ENCODE data around the gene SORCS2.

The SORCS2 gene

DNA sequence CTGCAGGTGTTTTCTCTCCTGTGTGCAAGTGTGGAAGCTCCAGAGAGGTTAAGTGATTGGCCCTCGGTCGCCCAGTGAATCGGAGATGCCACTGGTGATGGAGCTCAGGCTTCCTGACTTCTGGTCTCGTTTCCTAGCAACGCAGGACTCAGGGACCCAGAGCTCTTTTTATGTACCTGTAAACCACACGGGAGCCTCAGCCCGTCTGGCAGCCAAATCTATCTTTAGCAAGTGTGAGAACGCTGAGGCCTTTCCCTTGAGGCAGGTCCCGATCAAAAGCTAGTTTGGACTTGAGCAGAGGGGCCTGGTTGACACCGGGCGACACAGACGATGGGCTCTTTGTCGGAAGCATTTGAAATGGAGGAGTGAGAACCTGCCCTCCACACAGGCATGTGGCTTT is 116.8 kb downstream of the SORCS2 start:
- DNase-seq (ENCODE audit: low spot score): no peak
- TF ChIP-seq, protein P1, sequence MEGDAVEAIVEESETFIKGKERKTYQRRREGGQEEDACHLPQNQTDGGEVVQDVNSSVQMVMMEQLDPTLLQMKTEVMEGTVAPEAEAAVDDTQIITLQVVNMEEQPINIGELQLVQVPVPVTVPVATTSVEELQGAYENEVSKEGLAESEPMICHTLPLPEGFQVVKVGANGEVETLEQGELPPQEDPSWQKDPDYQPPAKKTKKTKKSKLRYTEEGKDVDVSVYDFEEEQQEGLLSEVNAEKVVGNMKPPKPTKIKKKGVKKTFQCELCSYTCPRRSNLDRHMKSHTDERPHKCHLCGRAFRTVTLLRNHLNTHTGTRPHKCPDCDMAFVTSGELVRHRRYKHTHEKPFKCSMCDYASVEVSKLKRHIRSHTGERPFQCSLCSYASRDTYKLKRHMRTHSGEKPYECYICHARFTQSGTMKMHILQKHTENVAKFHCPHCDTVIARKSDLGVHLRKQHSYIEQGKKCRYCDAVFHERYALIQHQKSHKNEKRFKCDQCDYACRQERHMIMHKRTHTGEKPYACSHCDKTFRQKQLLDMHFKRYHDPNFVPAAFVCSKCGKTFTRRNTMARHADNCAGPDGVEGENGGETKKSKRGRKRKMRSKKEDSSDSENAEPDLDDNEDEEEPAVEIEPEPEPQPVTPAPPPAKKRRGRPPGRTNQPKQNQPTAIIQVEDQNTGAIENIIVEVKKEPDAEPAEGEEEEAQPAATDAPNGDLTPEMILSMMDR (IDR thresholded peaks at IDR 0.05): no peak
- no peak overlapping the region for H3K4me3 ChIP-seq
- no peak overlapping the region for H3K27ac ChIP-seq

DNA sequence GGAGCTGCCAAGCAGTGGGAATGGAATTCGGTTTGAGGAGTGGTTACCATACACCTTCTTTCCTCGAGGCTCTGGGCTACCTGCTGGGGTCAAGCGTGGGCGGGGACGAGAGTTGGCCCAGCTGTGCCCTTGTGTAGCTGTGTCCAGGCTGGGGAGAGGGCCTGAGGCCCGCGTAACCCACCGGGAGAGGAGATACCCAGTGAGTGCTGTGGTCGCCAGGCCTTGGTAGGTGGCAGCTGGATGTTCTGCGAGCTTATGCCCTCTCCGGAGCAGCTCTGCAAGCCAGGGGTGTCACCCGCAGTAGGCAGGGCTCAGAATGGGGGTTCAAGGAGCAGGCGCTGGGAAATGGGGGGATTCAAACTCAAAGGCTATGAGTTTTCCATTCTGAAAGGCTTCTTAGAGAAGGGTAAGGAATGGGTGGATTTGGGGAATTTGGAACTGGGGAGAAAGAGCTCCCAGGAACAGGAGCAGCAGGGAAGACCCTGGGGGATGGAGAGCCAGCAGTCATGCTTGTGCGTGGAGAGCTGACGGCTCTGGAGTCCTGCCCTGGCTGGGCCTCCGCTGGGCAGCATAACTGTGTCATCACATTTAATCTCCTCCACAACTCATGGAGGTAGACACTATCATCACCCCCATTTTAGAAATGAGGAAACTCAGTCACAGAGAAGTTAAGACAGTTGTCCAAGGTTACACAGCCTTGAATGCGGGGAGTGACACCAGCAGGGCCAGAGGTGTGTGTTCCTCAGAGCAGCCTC is 117.5 kb downstream of the SORCS2 start:
- Histone ChIP-seq H3K27ac (no peak overlapping the region), H3K4me3 (no peak overlapping the region)
- TF ChIP-seq, protein P1 (IDR thresholded peaks at IDR 0.05): no peak
- DNase-seq (ENCODE audit: low spot score): no peak

DNA sequence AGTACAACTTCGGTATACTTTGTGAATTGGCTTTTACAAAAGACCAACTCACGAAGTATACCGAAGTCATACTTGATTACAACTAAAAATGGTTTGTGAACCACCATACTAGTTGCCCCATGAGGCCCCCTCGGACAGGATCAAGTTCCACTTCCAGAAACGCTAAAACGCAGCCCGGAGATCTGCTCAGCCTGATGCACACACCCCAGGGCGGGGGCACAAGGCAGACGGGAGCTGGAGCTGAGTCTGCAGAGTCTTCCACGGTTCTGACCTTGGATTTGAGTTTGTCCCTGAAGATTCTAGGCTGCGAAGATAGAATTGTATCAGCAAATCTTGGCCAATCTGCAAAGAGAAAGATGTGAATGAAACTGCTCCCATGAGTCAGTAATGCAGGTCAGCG is 118.1 kb downstream of the SORCS2 start:
- TF ChIP-seq, protein P1 (IDR thresholded peaks at IDR 0.05): no peak
- DNase-seq (ENCODE audit: low spot score): no peak

DNA sequence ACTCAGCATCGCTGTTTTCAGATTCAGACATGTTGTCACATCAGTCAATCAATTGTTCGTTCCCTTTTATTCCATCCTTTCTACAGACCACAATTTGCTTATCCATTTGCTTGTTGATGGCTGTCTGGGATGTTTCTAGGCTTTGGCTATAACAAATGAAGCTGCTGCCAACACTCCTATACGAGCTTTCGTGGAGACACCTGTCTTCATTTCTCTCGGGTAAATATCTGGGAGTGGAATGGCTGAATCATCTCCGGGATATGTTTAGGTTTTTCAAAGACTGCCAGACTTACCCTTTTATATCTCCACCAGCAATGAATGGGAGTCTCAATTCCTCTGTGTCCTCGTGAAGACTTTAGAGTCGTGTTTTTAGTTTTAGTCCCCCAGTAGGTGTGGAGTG is 118.9 kb downstream of the SORCS2 start:
- H3K27ac ChIP-seq: no peak overlapping the region
- TF ChIP-seq, protein P1 (IDR thresholded peaks at IDR 0.05): no peak
- no peak for DNase-seq (ENCODE audit: low spot score)
- H3K4me3 ChIP-seq: no peak overlapping the region

More for the DNA sequence above, 118.1 kb downstream of the SORCS2 start:
- Histone ChIP-seq H3K4me3 (no peak overlapping the region), H3K27ac (no peak overlapping the region)

DNA sequence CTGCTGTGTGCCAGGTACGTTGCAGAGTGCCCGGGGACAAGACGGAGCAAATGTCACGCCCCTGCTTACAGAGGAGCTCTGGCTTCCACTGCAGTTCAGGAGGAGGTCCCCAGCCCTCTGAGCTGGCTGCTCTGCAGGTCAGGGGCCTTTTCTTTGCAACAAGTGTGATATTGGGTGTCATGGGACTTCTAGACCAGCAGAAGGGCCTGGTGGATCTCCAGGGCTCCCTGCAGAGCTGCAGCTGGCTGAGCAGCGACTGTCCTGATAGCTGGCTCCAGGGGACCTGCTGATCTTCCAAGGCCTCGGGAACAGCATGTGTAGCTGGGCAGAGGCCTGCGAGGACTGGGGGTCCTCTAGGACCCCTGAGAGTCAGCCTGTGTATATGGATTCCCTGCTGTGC is 120.4 kb downstream of the SORCS2 start:
- Histone ChIP-seq H3K4me3 (no peak overlapping the region), H3K27ac (no peak overlapping the region)
- TF ChIP-seq, protein P1 (IDR thresholded peaks at IDR 0.05): no peak
- no peak for DNase-seq (ENCODE audit: low spot score)

DNA sequence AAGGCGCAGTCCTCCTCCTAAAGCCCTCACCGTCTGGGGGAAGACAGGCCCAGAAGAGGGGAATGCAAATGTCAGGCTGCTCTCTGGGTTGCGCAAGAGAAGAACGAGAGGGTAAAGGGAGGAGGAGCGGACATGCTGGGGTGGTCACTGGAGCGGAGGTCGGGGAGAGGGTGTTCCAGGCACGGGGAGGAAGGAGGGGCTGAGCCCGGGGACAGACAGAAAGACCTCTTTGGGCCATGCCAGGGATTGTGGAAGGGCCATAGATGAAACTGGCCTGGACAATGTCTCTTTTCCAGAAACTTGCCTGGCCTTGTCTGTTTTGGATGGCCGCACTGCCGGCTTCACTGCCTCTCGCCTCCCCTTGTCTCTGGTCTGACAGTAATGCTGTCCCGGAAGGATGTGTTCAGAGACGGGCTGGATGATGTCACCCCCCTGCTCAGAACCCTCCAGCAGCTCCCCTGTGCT is 121.0 kb downstream of the SORCS2 start:
- DNase-seq (ENCODE audit: low spot score): no peak
- peak overlapping the region in 1 of 2 donors; percentile 37 for H3K27ac ChIP-seq
- no peak overlapping the region for H3K4me3 ChIP-seq
- TF ChIP-seq, protein P1 (IDR thresholded peaks at IDR 0.05): no peak

DNA sequence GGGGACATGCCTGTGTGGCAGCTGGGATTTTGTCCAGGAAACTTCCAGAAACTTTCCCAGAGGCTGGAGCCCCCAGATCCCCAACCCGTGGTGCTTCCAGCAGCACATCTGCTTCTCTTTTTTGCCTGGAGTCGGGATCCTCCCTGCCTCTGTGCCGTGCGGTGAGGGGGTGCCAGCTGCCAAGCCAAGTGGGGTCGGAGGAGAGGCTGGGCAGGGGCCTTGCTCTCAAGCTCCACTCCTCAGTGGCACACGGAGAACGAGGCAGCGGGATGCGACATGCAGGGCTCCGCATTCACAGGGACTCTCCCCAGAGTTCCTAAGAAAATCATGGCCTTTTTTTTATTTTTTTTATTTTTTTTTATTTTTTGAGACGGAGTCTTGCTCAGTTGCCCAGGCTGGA is 121.7 kb downstream of the SORCS2 start:
- TF ChIP-seq, protein P1 (IDR thresholded peaks at IDR 0.05): no peak
- Histone ChIP-seq H3K27ac (no peak overlapping the region), H3K4me3 (no peak overlapping the region)
- DNase-seq (ENCODE audit: low spot score): no peak
